HG03095 (cell line): ENCODE results near the gene IGSF5.
"Not testable (repeated sequence)": the region's sequence is repeated elsewhere in the genome, so short reads cannot be mapped to it uniquely, and the experiment has no call there.

Experiments
- ATAC-seq: cut with Tn5 transposase; IDR thresholded peaks from one replicate; pipeline ENCODE4 v1.9.1; 2021; ENCODE audit warnings: moderate library complexity; ENCODE audit not compliant: unreplicated experiment

The IGSF5 gene

DNA sequence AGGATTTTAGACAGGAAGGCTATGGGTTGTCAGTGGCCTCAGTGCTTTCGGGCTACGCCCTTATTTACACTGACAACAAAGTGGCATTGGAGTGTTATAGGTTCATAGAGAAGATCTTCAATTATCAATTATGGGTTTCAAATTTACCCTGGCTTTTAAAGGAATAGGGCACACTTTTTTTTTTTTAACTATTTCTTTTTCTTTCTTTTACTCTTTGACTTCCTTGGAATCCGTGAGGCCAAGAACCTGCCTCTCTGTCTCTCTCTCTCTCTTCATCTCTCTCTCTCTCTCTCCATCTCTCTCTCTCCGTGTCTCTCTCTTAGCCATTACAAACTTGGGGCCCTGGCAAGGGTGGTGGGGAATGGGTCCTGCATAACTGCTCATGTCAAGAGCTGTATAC lies at the start of gene IGSF5:
Gene IGSF5 (plus strand): TSS at position 301 of the 400 bp plus-strand sequence. CDS start 327 bp downstream, outside the sequence.
- ATAC-seq = not testable (repeated sequence)

DNA sequence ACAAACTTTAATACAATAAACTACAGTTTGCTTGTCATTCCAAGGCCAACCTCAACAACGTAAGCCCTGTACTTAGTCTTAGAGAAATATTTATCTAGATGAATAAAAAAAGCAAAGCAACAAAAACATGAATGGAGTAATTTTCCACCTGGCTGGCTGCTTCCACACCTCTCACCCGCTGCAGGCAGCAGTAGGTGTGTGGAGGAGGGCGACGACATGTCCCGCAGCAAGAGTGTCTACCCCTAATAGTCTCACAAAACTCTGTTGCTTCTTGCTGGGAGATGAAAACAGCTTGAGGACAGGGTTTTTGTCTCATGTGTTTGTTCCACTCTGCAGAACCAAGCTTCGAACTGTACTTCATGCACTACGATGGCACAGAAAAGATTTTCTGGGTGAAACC lies 48.8 kb upstream of the IGSF5 start:
- ATAC-seq = no peak

DNA sequence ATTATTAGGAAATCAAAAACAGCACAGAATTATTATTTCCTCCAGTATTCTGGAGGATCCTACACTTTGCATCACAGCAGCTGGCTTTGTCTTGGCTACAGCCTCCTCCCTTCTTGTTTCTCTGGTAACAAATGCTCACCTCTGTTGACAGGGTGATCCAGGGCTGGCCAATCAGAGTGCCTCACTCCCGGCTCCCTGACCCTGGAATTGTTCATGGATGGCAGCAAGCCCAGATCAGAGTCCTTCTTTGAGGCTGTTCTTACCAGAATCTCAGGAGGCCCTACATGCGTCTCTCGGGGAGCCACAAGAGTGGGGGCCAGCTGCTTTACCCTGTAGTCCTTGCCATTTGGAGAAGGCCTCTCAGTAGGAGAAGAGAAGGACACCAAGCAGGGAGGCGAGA lies 48.4 kb upstream of the IGSF5 start:
- ATAC-seq = no peak

DNA sequence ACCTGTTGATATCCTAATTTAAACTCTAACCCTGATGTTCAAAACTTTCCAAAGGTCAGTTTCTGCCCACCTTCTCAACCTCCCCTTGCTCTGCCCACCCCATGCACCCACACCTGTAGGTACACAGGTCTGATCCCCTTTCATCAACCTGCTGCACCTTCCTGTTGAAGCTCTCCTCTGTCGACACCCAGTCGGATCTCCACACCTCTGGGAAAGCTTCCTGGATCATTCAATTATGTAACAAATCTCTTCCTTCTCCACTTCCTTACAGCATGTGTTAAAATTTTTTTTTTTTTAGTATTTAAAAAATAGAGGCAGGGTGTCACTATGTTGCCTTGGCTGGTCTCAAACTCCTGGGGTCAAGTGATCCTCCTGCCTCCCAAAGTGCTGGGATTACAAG lies 44.7 kb upstream of the IGSF5 start:
- ATAC-seq = no peak

DNA sequence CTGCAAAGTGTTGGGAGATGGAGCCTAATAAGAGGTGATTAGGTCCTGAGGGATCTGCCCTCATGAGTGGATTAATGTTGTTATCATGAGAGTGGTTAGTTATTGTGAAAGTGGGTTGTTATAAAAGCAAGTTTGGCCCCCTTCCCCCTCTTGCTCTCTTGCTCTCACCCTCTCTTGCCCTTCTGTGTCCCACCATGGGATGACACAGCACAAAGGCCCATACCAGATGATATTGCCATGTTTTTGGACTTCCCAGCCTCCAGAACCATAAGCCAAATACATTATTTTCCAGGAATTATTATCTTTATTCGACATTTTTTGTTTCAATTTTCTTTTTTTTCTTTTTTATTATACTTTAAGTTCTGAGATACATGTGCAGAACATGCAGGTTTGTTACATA lies 41.4 kb upstream of the IGSF5 start:
- ATAC-seq = no peak

DNA sequence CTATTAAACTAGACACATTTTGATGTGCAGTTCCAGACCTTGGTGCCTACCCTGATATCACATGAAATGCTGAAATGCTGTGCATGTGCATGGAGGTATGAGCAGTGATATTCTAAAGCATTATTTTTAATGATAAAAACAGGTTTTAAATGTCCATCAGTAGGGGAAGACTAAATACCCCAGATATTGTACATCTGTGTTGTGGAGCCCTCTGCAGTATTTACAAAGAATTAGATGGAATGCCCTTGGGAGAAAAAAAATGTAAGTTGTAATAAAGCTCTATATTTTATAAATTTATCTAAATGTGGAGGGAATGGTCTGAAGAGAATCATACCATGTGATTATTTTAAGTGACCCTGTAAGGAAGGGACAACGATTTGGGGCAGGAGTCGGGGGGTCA lies 39.1 kb upstream of the IGSF5 start:
- no peak for ATAC-seq

DNA sequence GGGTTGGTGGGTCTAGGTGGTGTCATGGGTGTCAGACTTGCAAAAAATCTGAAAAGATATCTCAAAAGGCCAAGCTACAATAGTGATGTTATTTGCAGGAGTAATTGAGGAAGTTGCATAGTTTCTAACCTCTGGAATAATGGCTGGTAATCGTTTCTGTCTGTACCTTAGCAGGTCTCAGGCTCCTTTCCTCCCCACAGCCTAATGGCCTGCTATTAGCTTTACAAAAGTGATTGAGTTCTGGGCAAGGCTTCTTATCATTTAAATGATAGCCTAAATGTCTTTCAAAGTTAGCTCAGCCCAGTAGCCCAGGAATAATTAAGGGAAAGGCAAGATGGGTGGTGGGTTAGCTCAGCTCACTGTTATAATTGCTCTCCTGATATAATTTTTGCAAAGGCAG lies 37.7 kb upstream of the IGSF5 start:
- ATAC-seq = no peak

DNA sequence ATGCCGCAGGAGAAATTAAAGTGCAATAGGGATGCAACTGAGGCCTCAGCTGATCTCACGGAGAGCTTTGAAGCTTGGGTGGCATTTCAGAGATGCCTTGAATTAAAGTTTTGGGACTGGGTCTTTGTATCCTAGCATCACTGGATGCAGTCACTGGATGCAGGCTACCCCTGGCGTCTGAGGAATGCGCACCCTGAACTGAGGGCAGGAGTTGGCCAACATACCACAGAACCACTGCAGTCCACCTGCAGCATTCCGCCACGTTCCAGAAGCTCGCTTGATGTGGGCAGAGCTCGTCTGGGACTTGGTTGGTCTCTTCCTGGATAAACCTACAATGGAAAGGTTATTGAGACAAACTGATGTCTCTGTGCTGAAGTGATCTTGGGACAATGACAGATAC lies 34.1 kb upstream of the IGSF5 start:
- ATAC-seq = no peak

DNA sequence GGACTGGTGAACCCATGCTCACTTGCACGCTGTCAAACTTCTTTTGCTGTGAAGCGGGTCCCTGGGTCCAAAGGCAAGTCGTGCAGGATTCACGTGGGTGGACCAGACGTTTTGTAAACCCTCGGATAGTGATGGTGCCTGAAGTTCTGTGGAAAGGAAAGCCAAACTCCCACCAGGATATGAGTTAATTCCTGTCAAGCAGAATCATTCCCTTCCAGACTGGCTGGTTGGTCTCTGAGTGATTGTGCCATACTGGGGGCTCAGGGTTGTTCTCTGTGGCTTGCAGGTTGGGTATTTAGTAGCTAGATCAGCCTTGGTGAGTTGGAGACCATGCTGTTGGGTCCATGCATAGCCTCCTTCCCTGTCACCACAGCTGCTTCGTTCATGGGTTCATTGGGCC lies 32.7 kb upstream of the IGSF5 start:
- no peak for ATAC-seq

DNA sequence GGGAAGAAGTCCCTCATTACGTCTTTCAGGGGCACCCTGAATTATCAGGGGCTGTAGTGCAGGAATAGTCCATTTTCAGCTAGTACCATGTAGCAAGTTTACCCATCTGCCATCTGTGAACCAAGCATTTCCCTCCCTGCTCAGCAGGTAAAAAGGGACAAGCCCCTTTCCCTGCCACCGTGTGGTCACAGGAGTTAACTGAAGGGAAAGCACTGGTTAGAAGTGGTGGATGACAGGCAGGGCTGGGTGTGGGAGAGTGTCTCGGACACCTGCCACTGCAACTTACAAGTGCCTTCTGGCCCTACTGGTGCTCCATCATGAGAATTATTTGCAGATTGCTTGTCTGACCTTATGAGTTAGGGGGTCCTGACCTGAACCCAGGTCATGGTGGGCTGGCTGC lies 32.0 kb upstream of the IGSF5 start:
- ATAC-seq = no peak

DNA sequence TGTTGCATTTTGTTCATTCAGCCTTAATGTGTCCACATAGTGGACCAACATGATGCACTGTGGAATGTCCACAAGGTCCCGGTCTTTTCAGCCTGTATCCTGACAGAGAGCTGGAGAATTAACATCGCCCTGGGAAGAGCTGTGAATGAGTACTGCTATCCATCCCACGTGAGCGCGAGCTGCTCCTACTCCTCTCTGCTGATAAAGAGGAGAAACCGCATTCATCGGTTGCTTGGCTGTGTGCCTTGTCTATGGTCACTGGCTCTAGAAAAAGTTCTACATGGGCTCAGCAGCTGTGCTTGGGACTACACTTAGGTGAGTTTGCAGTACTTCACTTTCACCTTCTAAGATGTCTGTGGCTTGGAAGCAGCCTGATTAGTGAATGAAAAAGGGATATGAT lies 31.1 kb upstream of the IGSF5 start:
- ATAC-seq = no peak

DNA sequence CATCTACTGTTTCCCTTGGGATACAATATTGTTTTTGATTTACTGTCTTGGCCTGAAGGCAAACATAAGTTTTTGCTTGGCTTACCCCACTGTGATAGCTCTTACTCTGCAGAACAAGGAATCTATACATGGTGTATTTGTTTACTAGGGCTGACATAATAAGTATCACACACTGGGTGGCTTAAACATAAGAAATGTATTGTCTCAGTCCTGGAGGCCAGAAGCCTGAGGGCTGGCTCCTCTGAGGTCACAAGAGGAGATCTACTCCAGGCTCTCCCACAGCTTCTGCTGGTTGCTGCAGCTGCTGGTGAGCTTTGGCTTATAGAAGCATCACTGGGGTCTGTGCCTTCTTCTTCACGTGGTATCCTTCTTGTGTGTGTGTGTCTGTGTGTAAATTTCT lies 30.7 kb upstream of the IGSF5 start:
- no peak for ATAC-seq

DNA sequence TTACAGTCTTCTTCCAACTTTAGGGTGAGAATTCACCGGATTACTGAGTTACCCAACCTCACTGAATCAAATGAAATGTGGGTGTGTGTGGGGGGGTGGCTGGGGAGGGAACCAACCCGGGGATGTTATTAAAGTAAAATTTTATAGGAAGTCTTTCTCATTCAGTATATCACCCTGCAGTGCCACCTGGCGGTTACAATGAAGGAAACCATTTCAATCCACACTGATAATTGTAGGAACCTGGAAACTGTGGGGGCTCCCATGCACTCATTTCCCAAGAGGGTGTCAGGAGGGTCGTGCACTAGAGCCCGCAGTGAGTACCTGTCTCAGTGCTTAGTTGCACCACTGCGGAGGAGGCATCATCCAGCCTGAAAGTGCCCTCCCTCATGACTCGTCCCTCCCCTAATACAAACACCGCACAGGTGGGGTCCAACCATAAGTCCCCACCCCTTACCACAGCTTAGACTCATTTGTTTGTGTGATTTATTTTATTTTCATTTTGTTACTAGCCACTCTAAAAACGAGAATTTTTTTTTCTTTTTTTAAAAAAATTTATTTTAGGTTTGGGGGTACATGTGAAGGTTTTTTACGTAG lies 29.1 kb upstream of the IGSF5 start:
- no peak for ATAC-seq

DNA sequence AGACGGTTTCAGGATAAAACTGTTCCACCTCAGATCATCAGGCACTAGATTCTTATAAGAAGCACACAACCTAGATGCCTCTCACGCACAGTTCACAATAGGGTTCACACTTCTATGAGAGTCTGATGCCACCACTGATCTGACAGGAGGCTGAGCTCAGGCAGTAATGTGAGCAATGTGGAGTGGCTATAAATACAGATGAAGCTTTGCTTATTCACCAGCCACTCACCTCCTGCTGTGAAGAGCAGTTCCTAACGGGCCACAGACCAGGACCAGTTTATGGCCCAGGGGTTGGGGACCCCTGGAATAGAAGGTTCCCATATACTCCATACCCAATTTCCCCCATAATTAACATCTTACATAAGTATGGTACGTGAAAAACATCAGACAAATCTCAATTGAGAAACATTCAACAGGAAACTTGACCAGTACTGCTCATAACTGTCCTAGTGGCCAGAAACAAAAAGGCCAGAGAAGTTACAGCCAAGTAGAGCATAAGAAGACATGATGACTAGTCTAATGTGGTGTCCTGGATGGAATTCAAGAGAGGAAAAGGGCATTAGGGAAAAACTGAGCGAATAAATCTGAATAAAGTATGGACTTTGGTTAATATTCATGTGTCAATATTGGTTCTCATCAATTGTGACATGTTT lies 24.7 kb upstream of the IGSF5 start:
- ATAC-seq = no peak

DNA sequence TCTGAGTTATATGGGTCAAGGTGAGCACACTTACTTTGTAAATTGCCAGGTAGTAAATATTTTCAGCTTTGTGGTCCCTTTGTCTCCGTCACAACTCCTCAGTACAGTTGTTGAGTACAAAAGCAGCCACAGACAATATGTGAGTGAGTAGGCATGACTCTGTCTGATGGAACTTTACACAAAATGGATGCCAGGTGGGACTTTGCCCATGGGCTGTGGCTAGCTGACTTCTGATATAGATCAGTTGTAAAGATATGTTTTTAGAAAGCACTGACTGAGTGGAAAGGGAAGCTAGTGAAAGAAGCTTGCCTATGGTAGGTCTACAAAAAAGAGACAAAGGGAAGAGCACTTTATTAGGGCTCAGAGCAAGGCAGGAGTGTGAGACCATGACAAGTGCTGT lies 23.1 kb upstream of the IGSF5 start:
- no peak for ATAC-seq

DNA sequence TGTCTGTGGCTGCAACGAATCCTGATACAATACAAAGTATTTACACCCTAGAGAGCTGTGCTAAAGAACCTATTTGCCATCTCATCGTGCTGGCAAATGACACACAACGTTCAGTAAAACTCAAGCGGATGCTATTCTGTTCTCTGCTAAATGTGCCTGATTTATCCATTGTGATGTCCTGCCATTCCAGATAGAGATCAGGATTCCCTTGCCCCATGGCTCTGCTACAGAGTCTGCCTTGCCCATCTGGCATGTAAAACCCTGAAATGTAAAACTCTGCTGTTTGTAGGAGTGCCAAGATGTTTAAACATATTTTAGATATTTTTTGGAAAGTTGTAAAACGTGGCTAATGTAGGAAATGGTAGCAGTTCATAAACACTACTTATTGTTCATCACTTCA lies 20.0 kb upstream of the IGSF5 start:
- ATAC-seq = no peak

DNA sequence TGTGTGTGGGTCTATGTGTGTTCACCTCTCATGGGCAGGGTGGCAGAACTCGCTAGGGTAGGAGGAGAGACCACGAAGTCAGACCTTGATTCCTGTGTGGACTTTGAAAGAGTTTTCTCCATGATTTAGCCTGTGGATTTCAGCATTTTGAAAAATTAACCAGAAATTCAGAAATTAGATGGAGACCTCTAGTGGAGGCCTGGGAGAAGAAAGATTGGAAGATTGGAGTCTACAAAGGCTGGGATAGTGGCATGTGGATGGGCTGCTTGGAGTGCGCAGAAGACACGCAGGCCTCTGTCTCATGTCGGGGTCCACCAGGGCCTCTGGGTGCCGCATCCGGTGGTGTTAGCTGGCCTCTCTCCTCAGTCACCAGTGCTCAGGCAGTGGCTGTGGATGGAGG lies 18.9 kb upstream of the IGSF5 start:
- no peak for ATAC-seq

DNA sequence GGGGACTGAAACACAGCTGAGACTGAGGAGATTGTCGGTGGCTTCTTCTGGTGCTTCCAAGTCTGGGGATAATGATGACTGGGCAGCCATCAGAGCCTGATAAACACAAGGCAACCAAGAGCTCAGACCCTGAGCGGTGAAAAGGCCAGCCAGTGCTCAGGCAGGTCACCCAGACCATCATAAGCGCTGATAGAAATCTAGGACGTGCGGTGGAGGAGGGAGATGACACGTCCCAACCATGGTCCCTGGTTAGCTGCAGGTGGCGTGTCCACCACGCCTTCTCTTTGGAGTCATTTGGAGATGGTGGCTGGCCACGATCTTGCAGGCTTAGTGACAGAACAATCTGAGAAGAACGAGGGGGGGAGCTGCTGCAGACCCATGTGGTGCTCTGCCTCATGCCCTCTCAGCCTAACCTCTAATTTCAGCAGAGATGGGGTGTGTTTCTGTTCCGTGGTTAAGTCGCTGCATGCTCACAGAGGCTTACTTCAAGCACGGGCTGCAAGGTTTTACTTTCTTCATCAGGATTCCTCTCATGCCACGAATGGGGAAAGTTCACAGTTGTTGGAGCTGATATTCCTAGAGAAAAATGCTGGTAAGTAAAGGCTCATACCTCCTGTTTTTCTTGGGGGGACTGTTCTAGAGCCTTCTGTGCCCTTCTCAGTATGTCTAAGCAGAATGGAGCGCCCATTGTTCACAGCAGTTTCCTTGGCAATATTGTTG lies 17.4 kb upstream of the IGSF5 start:
- ATAC-seq = no peak

DNA sequence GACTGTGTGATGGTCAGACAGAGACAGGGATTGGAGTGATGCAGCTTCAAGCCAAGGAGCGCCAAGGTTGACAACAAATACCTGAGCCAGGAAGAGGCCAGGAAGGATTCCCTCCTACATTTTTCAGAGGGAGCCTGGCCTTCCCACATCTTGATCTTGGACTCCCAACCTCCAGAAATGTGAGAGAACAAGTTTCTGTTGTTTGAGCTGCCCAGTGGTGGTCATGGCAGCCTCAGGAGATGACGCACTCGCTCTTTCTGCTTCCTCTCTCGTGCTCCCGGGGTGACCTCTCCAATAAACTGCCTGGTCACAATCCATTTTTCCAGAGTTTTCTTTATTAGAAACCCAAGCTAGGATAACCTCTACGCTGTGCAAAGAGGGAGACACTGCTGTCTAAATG lies 16.6 kb upstream of the IGSF5 start:
- no peak for ATAC-seq

DNA sequence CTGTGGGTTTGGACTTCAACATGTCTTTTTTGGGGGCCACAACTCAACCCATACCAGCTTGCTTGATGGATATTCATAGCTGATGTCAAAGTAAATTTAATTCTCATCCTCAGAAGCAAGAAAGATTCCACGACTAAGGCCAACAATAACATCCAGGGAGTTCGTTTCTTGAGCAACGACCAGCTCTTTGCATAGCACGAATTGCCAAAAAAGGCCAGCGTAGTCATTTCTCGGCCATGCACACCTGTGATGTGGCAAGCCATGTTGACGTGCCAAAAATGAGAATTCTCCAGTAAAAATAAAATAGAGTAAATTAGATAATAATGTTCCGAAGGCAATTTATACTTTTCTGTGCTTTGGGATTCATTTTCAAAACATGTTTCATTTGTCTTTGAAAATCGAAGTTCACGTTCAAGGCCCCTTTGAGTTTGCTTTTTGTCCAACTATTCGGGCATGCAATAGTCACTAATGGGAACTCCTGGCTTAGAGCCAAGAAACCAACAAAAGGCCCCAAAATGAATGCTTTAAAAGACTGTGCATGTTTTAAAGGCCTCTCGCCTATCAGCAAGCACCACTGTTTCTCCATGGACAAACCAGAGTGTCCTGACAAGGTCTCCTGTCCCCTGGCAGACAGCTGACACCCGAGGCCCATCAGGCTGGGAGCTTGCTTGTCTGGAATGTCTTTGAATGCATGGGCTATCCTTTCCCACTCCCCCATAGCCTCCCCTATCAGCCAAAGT lies 14.4 kb upstream of the IGSF5 start:
- no peak for ATAC-seq

DNA sequence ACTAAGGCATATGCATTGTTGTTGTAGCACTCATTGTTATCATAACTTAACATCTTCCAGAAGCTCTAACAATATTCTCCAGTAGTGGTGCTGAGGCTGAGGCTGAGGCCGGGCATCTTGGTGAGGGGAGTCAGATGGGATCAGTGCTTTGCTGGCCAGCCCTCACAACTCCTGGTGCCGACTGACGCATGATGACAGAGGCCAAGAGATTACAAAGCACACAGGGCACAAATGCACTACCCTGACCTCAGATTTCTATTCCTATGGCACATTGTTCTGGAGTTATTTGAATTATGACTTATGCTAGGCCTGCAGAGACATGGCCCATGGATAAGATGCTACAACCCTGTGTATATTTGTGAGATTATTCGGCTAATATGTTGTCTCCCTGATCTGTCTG lies 8.3 kb upstream of the IGSF5 start:
- no peak for ATAC-seq
